22Rv1 (cell line): ENCODE data around the gene CCDC7.

Experiments used
- H3K27ac ChIP-seq: fragments of 450-650 bp; 2 replicates; pipeline ENCODE4 v1.5.1; 2017
- ZFX ChIP-seq: fragments of 450-650 bp; IDR thresholded peaks from 2 replicates; pipeline ENCODE4 v1.6.1; 2017; ENCODE audit warnings: antibody characterized with exemption, borderline replicate concordance
- TF ChIP-seq, protein P1 (sequence below): fragments of 450-650 bp; IDR thresholded peaks from 2 replicates; pipeline ENCODE4 v1.5.1; 2017; ENCODE audit warnings: mild to moderate bottlenecking

CCDC7 gene

DNA sequence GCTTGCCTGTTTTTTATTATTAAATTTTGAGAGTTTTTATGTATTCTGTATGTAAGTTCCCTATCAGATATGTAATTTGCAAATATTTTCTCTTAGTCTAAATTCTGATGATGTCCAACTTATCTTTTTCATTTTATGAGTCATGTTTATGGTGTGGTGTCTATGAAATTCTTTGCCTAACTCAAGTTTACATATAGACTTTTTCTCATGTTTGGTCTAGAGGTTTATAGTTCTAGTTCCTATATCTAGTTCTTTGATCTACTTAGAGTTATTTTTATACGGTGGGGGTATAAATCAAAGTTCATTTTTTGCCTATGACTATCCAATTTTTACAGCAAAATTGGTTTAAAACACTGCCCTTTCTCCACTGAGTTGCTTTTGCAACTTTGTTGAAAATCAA is 26.3 kb upstream of the CCDC7 start:
- TF ChIP-seq, protein P1, sequence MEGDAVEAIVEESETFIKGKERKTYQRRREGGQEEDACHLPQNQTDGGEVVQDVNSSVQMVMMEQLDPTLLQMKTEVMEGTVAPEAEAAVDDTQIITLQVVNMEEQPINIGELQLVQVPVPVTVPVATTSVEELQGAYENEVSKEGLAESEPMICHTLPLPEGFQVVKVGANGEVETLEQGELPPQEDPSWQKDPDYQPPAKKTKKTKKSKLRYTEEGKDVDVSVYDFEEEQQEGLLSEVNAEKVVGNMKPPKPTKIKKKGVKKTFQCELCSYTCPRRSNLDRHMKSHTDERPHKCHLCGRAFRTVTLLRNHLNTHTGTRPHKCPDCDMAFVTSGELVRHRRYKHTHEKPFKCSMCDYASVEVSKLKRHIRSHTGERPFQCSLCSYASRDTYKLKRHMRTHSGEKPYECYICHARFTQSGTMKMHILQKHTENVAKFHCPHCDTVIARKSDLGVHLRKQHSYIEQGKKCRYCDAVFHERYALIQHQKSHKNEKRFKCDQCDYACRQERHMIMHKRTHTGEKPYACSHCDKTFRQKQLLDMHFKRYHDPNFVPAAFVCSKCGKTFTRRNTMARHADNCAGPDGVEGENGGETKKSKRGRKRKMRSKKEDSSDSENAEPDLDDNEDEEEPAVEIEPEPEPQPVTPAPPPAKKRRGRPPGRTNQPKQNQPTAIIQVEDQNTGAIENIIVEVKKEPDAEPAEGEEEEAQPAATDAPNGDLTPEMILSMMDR = no peak
- TF ChIP-seq ZFX = no peak
- no peak overlapping the region for H3K27ac ChIP-seq

DNA sequence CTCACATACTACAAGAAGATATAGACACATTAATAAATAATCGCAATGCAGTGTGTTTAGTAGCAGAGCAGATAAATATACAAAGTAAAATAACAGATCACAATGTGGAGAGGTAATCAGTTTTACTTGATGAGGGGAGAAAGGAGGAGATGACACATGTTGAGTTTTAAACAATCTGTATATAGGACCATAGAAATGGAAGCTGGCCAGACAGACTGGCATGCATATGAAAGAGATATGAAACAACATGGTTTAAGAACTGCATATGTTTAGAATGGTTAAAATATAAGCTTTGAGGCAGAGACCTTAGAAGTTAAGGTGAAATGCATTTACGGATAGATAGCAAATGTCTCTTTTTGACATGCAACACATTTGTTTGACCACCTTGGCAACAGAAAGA is 19.8 kb upstream of the CCDC7 start:
- H3K27ac ChIP-seq = no peak overlapping the region
- no peak for TF ChIP-seq ZFX
- TF ChIP-seq, protein P1 = no peak

DNA sequence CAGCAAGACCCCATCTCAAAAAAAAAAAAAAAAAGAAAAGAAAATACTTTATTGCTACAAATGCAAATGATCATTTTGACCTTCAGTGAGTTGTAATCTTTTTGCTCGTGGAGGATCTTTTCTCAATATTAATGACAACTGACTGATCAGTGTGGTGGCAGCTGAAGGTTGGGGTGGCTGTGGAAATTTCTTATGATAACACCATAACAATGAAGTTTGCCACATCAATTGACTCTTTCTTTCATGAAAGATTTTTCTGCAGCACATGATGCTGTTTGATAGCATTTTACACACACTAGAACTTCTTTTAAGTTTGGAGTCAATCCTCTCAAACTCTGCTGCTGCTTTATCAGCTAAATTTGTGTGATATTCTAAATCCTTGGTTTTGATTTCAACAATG is 12.4 kb upstream of the CCDC7 start:
- H3K27ac ChIP-seq = no peak overlapping the region
- TF ChIP-seq ZFX = no peak
- TF ChIP-seq, protein P1 = no peak

DNA sequence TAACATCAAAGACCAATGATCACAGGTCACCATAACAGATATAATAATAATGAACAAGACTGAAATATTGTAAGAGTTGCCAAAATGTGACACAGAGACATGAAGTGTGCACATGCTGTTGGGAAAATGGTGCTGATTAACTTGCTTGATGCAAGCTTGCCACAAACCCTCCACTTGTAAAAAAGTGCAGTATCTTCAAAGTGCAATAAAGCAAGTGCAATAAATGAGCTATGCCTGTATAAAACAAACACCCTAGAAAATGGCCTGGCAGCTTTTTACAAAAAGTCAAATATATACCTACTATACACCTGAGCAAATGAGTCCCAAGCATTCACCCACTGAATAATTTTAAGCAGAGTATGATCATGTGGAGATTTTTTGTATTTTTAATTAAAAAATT is 9.7 kb upstream of the CCDC7 start:
- no peak overlapping the region for H3K27ac ChIP-seq
- no peak for TF ChIP-seq ZFX
- TF ChIP-seq, protein P1 = no peak

DNA sequence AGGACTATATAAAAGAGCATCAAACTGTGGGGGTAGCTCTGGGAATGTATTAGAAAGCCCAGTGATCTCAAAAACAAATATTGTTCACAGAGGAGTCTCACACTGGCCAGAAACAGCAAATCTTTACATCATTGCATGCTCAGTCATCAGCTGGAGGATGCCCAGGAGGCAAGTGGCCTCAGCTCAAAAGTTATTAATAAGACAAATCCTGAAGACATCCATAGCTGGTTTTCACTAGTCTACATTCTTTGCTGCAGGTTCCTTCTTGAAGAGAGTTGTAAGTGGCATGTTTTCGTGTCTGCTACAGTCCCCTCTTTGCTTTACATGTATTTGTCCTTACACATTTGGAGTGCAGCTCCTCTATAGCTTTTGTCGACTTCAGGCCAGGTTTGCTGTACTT is 8.6 kb upstream of the CCDC7 start:
- TF ChIP-seq, protein P1 = no peak
- TF ChIP-seq ZFX = no peak
- no peak overlapping the region for H3K27ac ChIP-seq

DNA sequence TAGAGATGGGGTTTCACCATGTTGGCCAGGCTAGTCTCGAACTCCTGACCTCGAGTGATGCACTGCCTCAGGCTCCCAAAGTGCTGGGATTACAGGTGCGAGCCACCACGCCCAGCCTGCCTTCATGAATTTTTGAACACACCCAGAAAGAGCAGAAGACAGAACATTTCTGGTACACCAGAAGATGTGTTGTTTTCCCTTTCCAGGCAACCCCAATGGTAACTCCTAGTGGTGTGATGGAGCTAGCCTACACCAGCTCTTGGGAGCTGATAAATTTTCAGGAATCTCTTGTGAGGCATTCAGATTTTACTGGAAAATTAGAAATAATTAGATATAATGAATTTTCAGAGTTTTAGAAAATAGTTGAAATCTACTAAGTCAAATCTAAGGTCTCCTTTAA is 904 bp upstream of the CCDC7 start:
- TF ChIP-seq, protein P1 = no peak
- TF ChIP-seq ZFX = no peak
- peak overlapping the region; percentile 98 for H3K27ac ChIP-seq

DNA sequence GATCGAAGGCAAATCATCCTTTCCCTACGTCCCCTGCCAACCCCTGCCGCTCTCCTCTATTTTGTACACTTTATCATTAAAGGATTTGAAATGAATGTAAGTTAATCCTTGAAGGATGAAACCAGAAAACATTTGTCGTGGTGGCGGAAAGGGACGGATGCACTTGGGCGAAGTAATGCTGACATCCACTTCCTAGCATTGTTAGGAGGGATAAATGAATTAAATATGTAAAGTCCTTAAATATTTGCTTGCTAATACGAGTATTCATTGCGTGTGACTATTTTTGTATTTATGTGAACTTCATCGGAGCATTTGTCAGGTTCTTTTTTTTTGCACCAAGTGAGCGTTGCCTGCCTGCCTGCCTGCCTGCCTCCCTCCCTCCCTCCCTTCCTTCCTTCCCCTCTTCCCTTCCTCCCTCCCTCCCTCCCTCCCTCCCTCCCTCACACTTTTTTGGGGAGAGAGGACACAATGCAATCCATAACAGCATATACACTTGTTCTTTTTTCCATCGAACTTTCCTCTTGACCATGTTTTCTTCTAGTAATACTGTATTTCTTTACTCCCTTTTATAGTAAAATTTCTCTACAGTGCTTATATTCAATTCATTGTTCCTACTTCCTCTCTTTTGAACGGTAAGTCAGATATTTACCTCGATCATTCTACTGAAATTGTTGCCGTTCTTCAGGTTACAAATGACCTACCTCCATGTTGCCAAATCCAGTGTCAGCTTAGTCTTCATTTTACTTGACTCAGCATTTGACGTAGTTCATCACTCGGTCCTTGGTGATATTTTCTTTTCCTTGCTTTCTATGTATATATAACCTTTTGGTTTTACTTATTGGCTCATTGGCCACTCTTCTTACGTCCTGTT is 831 bp downstream of the CCDC7 start:
- TF ChIP-seq, protein P1 = no peak
- TF ChIP-seq ZFX = no peak
- peak overlapping the region; percentile 98 for H3K27ac ChIP-seq
